HG03280 (cell line): ENCODE data around the gene RPL41.
A peak's percentile ranks its signal among the peaks of the same experiment; 100 is the strongest.

Experiments used
- ATAC-seq: cut with Tn5 transposase; IDR thresholded peaks from one replicate; pipeline ENCODE4 v1.9.1; 2021; ENCODE audit warnings: mild to moderate bottlenecking, moderate library complexity; ENCODE audit not compliant: unreplicated experiment

RPL41 gene

GRCh38 chr12:56127485-56127887, 11.1 kb downstream of the RPL41 start:
- ATAC-seq = no peak

- ATAC-seq = peak; percentile 90
These were observed 11.6 kb downstream of the RPL41 start, which contains the start of gene ESYT1 for GRCh38 chr12:56127888-56128669. TSS of gene ESYT1 (plus strand) at chr12:56128267. CDS start at chr12:56128320, 53 bp downstream.

GRCh38 chr12:56128670-56129205, 12.3 kb downstream of the RPL41 start:
- no peak for ATAC-seq

GRCh38 chr12:56129206-56129941, 12.9 kb downstream of the RPL41 start:
- no peak for ATAC-seq

GRCh38 chr12:56129942-56130495, 13.6 kb downstream of the RPL41 start:
- ATAC-seq = no peak

GRCh38 chr12:56130876-56131275, 14.4 kb downstream of the RPL41 start:
- ATAC-seq = no peak

GRCh38 chr12:56134897-56135296, 18.5 kb downstream of the RPL41 start:
- no peak for ATAC-seq

- ATAC-seq = no peak
These were observed 21.6 kb downstream of the RPL41 start for GRCh38 chr12:56137853-56138571.

GRCh38 chr12:56141946-56142784, 25.7 kb downstream of the RPL41 start:
- no peak for ATAC-seq

- no peak for ATAC-seq
These were observed 26.8 kb downstream of the RPL41 start for GRCh38 chr12:56143217-56143616.

- ATAC-seq = no peak
These were observed 27.4 kb downstream of the RPL41 start for GRCh38 chr12:56143870-56144269.

- ATAC-seq = no peak
These were observed 28.8 kb downstream of the RPL41 start for GRCh38 chr12:56145217-56145616.

- no peak for ATAC-seq
These were observed 30.3 kb downstream of the RPL41 start for GRCh38 chr12:56146492-56147460.

GRCh38 chr12:56150563-56150962, 34.1 kb downstream of the RPL41 start:
- no peak for ATAC-seq

GRCh38 chr12:56151672-56152131, 35.3 kb downstream of the RPL41 start:
- ATAC-seq = peak; percentile 60

- ATAC-seq = peak; percentile 91
These were observed 35.8 kb downstream of the RPL41 start, which contains the start of gene MYL6B for GRCh38 chr12:56152132-56152755. TSS of gene MYL6B (plus strand) at chr12:56152587. CDS start at chr12:56153919, 1,332 bp downstream.

- ATAC-seq = no peak
These were observed 36.6 kb downstream of the RPL41 start for GRCh38 chr12:56152756-56153677.
